WTC11 (cell line): Measurements from ENCODE around the gene SHROOM3. TPM values are rescaled to one million over a fixed set of nuclear protein-coding genes. Genes with fewer than 3 reads are reported as not detected.

ENCODE experiments used
- ATAC-seq: fragments of 200-7000 bp; cut with Tn5 transposase; 2 replicates; pipeline ENCODE4 v1.10.0; 2021; ENCODE audit warnings: mild to moderate bottlenecking, moderate library complexity
- CTCF ChIA-PET: fragments of 300-600 bp; sonication (Branson Sonifier 250); formaldehyde crosslinking; loops from one replicate; lab custom pipeline; 2021; ENCODE audit warnings: antibody characterized with exemption; lab: Charles Lee
- POLR2A ChIA-PET: fragments of 350-600 bp; sonication (Branson Sonifier 250); formaldehyde crosslinking; loops from one replicate; lab custom pipeline; 2021; ENCODE audit warnings: antibody characterized with exemption; lab: Charles Lee
- DNase-seq: peaks from one replicate; pipeline ENCODE4 v3.0.0; 2021; ENCODE audit warnings: low spot score
- H3K27ac Mint-ChIP-seq: 2 replicates; pipeline ENCODE4 v1.8.0; 2021; ENCODE audit warnings: mixed read lengths
- H3K27me3 Mint-ChIP-seq: 2 replicates; pipeline ENCODE4 v1.8.0; 2021; ENCODE audit warnings: low read depth, mild to moderate bottlenecking, moderate library complexity, mixed read lengths
- H3K36me3 Mint-ChIP-seq: 2 replicates; pipeline ENCODE4 v1.8.0; 2021; ENCODE audit warnings: mixed read lengths
- H3K4me1 Mint-ChIP-seq: 2 replicates; pipeline ENCODE4 v1.8.0; 2022; ENCODE audit warnings: mixed read lengths
- H3K4me3 Mint-ChIP-seq: 2 replicates; pipeline ENCODE4 v1.8.0; 2021; ENCODE audit warnings: mild to moderate bottlenecking, moderate library complexity, mixed read lengths
- H3K9me3 Mint-ChIP-seq: 2 replicates; pipeline ENCODE4 v1.8.0; 2021; ENCODE audit warnings: mixed read lengths
- ATF1 ChIP-seq: sonication (generic); formaldehyde crosslinking; IDR thresholded peaks from 2 replicates; pipeline ENCODE4 v1.8.1; 2023; ENCODE audit warnings: mild to moderate bottlenecking, moderate library complexity, missing genetic modification reagents
- CDX4 ChIP-seq: fragments of 250-450 bp; sonication (Bioruptor Pico); IDR thresholded peaks from 2 replicates; pipeline ENCODE4 v1.9.0; 2021; ENCODE audit warnings: moderate library complexity, mild to moderate bottlenecking, inconsistent platforms, borderline replicate concordance
- CREB1 ChIP-seq: sonication (generic); formaldehyde crosslinking; IDR thresholded peaks from 2 replicates; pipeline ENCODE4 v1.8.0; 2023; ENCODE audit warnings: mild to moderate bottlenecking, missing genetic modification reagents
- CREM ChIP-seq: sonication (generic); formaldehyde crosslinking; IDR thresholded peaks from 2 replicates; pipeline ENCODE4 v1.8.1; 2022; ENCODE audit warnings: mild to moderate bottlenecking, missing genetic modification reagents, moderate library complexity
- FOXK1 ChIP-seq: sonication (generic); formaldehyde crosslinking; IDR thresholded peaks from 2 replicates; pipeline ENCODE4 v1.8.0; 2022; ENCODE audit warnings: mild to moderate bottlenecking, moderate library complexity, missing genetic modification reagents
- HMGA2 ChIP-seq: fragments of 250-450 bp; sonication (Bioruptor Pico); IDR thresholded peaks from 2 replicates; pipeline ENCODE4 v1.4.0; 2021; ENCODE audit warnings: mild to moderate bottlenecking, moderate library complexity
- JUN ChIP-seq: sonication (generic); formaldehyde crosslinking; IDR thresholded peaks from 2 replicates; pipeline ENCODE4 v1.8.0; 2023; ENCODE audit warnings: mild to moderate bottlenecking, missing genetic modification reagents
- MYBL2 ChIP-seq: sonication (generic); formaldehyde crosslinking; IDR thresholded peaks from 2 replicates; pipeline ENCODE4 v1.8.1; 2023; ENCODE audit warnings: mild to moderate bottlenecking, moderate library complexity, missing genetic modification reagents
- NFE2L1 ChIP-seq: sonication (generic); formaldehyde crosslinking; IDR thresholded peaks from 2 replicates; pipeline ENCODE4 v1.8.1; 2023; ENCODE audit warnings: missing genetic modification reagents
- NFYB ChIP-seq: sonication (generic); formaldehyde crosslinking; conservative IDR thresholded peaks from 2 replicates; pipeline ENCODE4 v1.8.0; 2022; ENCODE audit warnings: low read depth, missing genetic modification reagents
- OVOL2 ChIP-seq: fragments of 250-450 bp; sonication (Bioruptor Pico); IDR thresholded peaks from 2 replicates; pipeline ENCODE4 v1.9.0; 2021; ENCODE audit warnings: mild to moderate bottlenecking, borderline replicate concordance
- SOX15 ChIP-seq: fragments of 250-450 bp; sonication (Bioruptor Pico); IDR thresholded peaks from 2 replicates; pipeline ENCODE4 v1.9.0; 2021; ENCODE audit warnings: mild to moderate bottlenecking
- TP53 ChIP-seq: sonication (generic); formaldehyde crosslinking; IDR thresholded peaks from 2 replicates; pipeline ENCODE4 v1.8.1; 2023; ENCODE audit warnings: mild to moderate bottlenecking, missing genetic modification reagents
- ZNF138 ChIP-seq: sonication (generic); formaldehyde crosslinking; conservative IDR thresholded peaks from 2 replicates; pipeline ENCODE4 v1.8.1; 2022; ENCODE audit warnings: mild to moderate bottlenecking, moderate library complexity, missing genetic modification reagents
- ZNF423 ChIP-seq: fragments of 250-450 bp; sonication (Bioruptor Pico); IDR thresholded peaks from 2 replicates; pipeline ENCODE4 v2.1.2; 2022; ENCODE audit warnings: mild to moderate bottlenecking, moderate library complexity
- ZNF512 ChIP-seq: sonication (generic); formaldehyde crosslinking; IDR thresholded peaks from 2 replicates; pipeline ENCODE4 v1.8.1; 2022; ENCODE audit warnings: missing genetic modification reagents, borderline replicate concordance
- total RNA-seq: library from RNA; stranded (reverse); gene quantifications from 3 replicates; pipeline ENCODE4 v1.2.3, GENCODE V29; 2021
- TF ChIP-seq, protein P1 (sequence below): sonication (generic); formaldehyde crosslinking; IDR thresholded peaks from 2 replicates; pipeline ENCODE4 v1.8.1; 2022; ENCODE audit warnings: mild to moderate bottlenecking, missing genetic modification reagents, moderate library complexity, borderline replicate concordance
- TF ChIP-seq, protein P2 (sequence below): sonication (generic); formaldehyde crosslinking; IDR thresholded peaks from 2 replicates; pipeline ENCODE4 v1.8.1; 2023; ENCODE audit warnings: mild to moderate bottlenecking, moderate library complexity, missing genetic modification reagents
- TF ChIP-seq, protein P3 (sequence below): fragments of 250-450 bp; sonication (Bioruptor Pico); IDR thresholded peaks from 2 replicates; pipeline ENCODE4 v1.9.0; 2021; ENCODE audit warnings: mild to moderate bottlenecking, borderline replicate concordance

The SHROOM3 gene
- total RNA-seq, 1 experiment from 2014 or later: 71.9 TPM

- POLR2A ChIA-PET: no interaction called here
- Mint-ChIP-seq H3K9me3 (no peaks in the 10 kb centered on the region), H3K27me3 (no peaks in the 10 kb centered on the region), H3K27ac (no peak overlapping the region; the same call in 1 of the 2 replicates), H3K4me1 (peaks cover 57% of the 10 kb centered on the region), H3K36me3 (no peaks in the 10 kb centered on the region), H3K4me3 (no peak overlapping the region)
- DNase-seq (no peak), ATAC-seq (peak; percentile 36; the same call in 1 of the 2 replicates)
- CTCF ChIA-PET: interaction anchor here (0.6 kb wide), 1 partner anchor 14 kb away, joined by 3 read pairs; no protein-coding TSS in a partner anchor
- TF ChIP-seq ATF1 (CRISPR knock-in tag) (no peak), MYBL2 (no peak), CREM (CRISPR knock-in tag) (no peak), ZNF423 (no peak), ZNF138 (CRISPR knock-in tag) (no peak), OVOL2 (CRISPR knock-in tag) (no peak), CREB1 (no peak), FOXK1 (CRISPR knock-in tag) (no peak), HMGA2 (no peak), SOX15 (CRISPR knock-in tag) (no peak), CDX4 (no peak), TP53 (no peak), NFYB (CRISPR knock-in tag) (no peak), NFE2L1 (CRISPR knock-in tag) (no peak), ZNF512 (no peak), JUN (CRISPR knock-in tag) (no peak)
- TF ChIP-seq, protein P1, sequence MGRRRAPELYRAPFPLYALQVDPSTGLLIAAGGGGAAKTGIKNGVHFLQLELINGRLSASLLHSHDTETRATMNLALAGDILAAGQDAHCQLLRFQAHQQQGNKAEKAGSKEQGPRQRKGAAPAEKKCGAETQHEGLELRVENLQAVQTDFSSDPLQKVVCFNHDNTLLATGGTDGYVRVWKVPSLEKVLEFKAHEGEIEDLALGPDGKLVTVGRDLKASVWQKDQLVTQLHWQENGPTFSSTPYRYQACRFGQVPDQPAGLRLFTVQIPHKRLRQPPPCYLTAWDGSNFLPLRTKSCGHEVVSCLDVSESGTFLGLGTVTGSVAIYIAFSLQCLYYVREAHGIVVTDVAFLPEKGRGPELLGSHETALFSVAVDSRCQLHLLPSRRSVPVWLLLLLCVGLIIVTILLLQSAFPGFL (CRISPR knock-in tag): no peak
- TF ChIP-seq, protein P2, sequence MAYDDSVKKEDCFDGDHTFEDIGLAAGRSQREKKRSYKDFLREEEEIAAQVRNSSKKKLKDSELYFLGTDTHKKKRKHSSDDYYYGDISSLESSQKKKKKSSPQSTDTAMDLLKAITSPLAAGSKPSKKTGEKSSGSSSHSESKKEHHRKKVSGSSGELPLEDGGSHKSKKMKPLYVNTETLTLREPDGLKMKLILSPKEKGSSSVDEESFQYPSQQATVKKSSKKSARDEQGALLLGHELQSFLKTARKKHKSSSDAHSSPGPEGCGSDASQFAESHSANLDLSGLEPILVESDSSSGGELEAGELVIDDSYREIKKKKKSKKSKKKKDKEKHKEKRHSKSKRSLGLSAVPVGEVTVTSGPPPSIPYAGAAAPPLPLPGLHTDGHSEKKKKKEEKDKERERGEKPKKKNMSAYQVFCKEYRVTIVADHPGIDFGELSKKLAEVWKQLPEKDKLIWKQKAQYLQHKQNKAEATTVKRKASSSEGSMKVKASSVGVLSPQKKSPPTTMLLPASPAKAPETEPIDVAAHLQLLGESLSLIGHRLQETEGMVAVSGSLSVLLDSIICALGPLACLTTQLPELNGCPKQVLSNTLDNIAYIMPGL: no peak
- TF ChIP-seq, protein P3, sequence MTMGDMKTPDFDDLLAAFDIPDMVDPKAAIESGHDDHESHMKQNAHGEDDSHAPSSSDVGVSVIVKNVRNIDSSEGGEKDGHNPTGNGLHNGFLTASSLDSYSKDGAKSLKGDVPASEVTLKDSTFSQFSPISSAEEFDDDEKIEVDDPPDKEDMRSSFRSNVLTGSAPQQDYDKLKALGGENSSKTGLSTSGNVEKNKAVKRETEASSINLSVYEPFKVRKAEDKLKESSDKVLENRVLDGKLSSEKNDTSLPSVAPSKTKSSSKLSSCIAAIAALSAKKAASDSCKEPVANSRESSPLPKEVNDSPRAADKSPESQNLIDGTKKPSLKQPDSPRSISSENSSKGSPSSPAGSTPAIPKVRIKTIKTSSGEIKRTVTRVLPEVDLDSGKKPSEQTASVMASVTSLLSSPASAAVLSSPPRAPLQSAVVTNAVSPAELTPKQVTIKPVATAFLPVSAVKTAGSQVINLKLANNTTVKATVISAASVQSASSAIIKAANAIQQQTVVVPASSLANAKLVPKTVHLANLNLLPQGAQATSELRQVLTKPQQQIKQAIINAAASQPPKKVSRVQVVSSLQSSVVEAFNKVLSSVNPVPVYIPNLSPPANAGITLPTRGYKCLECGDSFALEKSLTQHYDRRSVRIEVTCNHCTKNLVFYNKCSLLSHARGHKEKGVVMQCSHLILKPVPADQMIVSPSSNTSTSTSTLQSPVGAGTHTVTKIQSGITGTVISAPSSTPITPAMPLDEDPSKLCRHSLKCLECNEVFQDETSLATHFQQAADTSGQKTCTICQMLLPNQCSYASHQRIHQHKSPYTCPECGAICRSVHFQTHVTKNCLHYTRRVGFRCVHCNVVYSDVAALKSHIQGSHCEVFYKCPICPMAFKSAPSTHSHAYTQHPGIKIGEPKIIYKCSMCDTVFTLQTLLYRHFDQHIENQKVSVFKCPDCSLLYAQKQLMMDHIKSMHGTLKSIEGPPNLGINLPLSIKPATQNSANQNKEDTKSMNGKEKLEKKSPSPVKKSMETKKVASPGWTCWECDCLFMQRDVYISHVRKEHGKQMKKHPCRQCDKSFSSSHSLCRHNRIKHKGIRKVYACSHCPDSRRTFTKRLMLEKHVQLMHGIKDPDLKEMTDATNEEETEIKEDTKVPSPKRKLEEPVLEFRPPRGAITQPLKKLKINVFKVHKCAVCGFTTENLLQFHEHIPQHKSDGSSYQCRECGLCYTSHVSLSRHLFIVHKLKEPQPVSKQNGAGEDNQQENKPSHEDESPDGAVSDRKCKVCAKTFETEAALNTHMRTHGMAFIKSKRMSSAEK: no peak
Observed at GRCh38 chr4:76620723-76621468, 185.9 kb downstream of the SHROOM3 start.
